ENCODE measurements around the gene CYP4F3. TPM values are rescaled to one million over a fixed set of nuclear protein-coding genes. Genes with fewer than 3 reads are reported as not detected.
A peak's percentile ranks its signal among the peaks of the same experiment; 100 is the strongest.

CYP4F3 gene
- total and polyA plus RNA-seq, 5 donors, result 0.02 to 0.25 (median 0.15) TPM; not detected in 1

GRCh38 chr19:15633082-15633835 lies 7.4 kb upstream of the CYP4F3 start:
- no peaks in the 10 kb centered on the region for H3K27me3 ChIP-seq (ENCODE audit: control insufficient read depth, insufficient read depth)
- intact Hi-C loops (cut with DNase I), result loop anchor here in 1 of 4 donors (10.0 kb wide), 1 partner anchor 182 kb away; the partner anchor contains the start of gene OR10H1
- H3K9me3 ChIP-seq (ENCODE audit: control insufficient read depth, low read length), result no peaks in the 10 kb centered on the region
- no peak overlapping the region for H3K27ac ChIP-seq (ENCODE audit: low read length)
- ATAC-seq, result peak; percentile 23 to 28
- no peaks in the 10 kb centered on the region for H3K4me1 ChIP-seq (ENCODE audit: control insufficient read depth, insufficient read depth, low read length)
- no peak overlapping the region for H3K4me3 ChIP-seq (ENCODE audit: low read length)
- WGBS, result 48% methylated on average over 5 of the region's 5 CpGs
- DNase-seq, result no peak

GRCh38 chr19:15634105-15634504 lies 6.6 kb upstream of the CYP4F3 start:
- WGBS, result 65% methylated on average over 3 of the region's 3 CpGs
- H3K4me1 ChIP-seq (ENCODE audit: control insufficient read depth, insufficient read depth, low read length), result no peaks in the 10 kb centered on the region

DNA sequence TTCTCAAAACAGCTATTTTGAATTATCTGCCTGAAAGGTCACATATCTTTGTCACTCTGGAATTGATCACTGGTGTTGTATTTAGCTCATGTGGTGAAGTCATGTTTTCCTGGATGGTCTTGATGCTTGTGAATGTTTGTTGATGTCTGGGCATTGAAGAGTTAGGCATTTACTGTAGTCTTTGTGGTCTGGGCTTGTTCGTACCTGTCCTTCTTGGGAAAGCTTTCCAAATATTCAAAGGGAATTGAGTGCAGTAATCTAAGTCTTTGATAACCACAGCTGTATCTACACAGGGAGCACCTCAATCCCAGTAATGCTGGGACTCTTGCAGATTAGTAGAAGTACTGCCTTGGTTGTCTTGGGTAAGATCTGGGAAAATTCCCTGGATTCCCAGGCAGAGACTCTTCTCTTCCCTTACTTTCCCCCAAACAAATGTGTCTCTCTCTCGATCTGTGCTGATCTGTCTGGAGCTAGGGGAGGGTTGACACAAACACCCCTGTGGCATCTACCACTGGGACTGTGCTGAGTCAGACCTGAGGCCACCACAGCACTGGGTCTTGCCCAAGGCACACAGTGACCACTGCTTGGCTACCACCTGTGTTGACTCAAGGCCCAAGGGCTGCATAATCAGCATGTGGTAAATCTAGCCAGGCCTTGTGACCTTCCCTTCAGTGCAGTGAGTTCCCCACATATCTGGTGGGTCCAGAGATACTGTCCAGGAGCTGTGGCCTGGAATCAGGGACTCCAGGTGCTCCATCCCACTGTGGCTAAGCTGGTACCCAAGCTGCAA lies 5.5 kb upstream of the CYP4F3 start:
- H3K27me3 ChIP-seq (ENCODE audit: control insufficient read depth, insufficient read depth), result no peaks in the 10 kb centered on the region
- ATAC-seq (no peak), DNase-seq (no peak)
- H3K4me3 ChIP-seq (ENCODE audit: low read length), result no peak overlapping the region
- H3K27ac ChIP-seq (ENCODE audit: low read length), result no peak overlapping the region
- 62% methylated on average over 2 of the region's 2 CpGs for WGBS
- H3K9me3 ChIP-seq (ENCODE audit: control insufficient read depth, low read length), result no peaks in the 10 kb centered on the region
- intact Hi-C loops (cut with DNase I), result loop anchor here in 1 of 4 donors (10.0 kb wide), 1 partner anchor 180 kb away; the partner anchor contains the start of gene OR10H1
- no peaks in the 10 kb centered on the region for H3K4me1 ChIP-seq (ENCODE audit: control insufficient read depth, insufficient read depth, low read length)

More at GRCh38 chr19:15634105-15634504, 6.6 kb upstream of the CYP4F3 start:
- intact Hi-C loops (cut with DNase I), result loop anchor here in 1 of 4 donors (10.0 kb wide), 1 partner anchor 181 kb away; the partner anchor contains the start of gene OR10H1
- Histone ChIP-seq H3K27me3 (ENCODE audit: control insufficient read depth, insufficient read depth) (no peaks in the 10 kb centered on the region), H3K9me3 (ENCODE audit: control insufficient read depth, low read length) (no peaks in the 10 kb centered on the region), H3K27ac (ENCODE audit: low read length) (no peak overlapping the region), H3K4me3 (ENCODE audit: low read length) (no peak overlapping the region)
- no peak for DNase-seq
- ATAC-seq, result no peak

GRCh38 chr19:15636026-15636425 lies 4.7 kb upstream of the CYP4F3 start:
- WGBS, result 83% methylated on average over 2 of the region's 2 CpGs
- Histone ChIP-seq H3K27me3 (ENCODE audit: control insufficient read depth, insufficient read depth) (no peaks in the 10 kb centered on the region), H3K4me1 (ENCODE audit: control insufficient read depth, insufficient read depth, low read length) (no peaks in the 10 kb centered on the region), H3K9me3 (ENCODE audit: control insufficient read depth, low read length) (no peaks in the 10 kb centered on the region), H3K27ac (ENCODE audit: low read length) (no peak overlapping the region), H3K4me3 (ENCODE audit: low read length) (no peak overlapping the region)
- ATAC-seq (no peak), DNase-seq (no peak)
- intact Hi-C loops (cut with DNase I), result loop anchor here in 1 of 4 donors (10.0 kb wide), 1 partner anchor 179 kb away; the partner anchor contains the start of gene OR10H1

GRCh38 chr19:15639596-15639995 lies 1.1 kb upstream of the CYP4F3 start:
- H3K4me1 ChIP-seq (ENCODE audit: control insufficient read depth, insufficient read depth, low read length), result no peaks in the 10 kb centered on the region
- no peaks in the 10 kb centered on the region for H3K9me3 ChIP-seq (ENCODE audit: control insufficient read depth, low read length)
- no peak overlapping the region for H3K4me3 ChIP-seq (ENCODE audit: low read length)
- ATAC-seq (no peak), DNase-seq (no peak)
- intact Hi-C loops (cut with DNase I), result loop anchor here in 1 of 4 donors (10.0 kb wide), 1 partner anchor 175 kb away; the partner anchor contains the start of gene OR10H1
- H3K27ac ChIP-seq (ENCODE audit: low read length), result no peak overlapping the region
- H3K27me3 ChIP-seq (ENCODE audit: control insufficient read depth, insufficient read depth), result no peaks in the 10 kb centered on the region

- ATAC-seq, result peak in 1 of 2 donors; percentile 25
- H3K27me3 ChIP-seq (ENCODE audit: control insufficient read depth, insufficient read depth), result no peaks in the 10 kb centered on the region
- peak in 1 of 3 donors; percentile 28 for DNase-seq
- no peaks in the 10 kb centered on the region for H3K4me1 ChIP-seq (ENCODE audit: control insufficient read depth, insufficient read depth, low read length)
- no peaks in the 10 kb centered on the region for H3K9me3 ChIP-seq (ENCODE audit: control insufficient read depth, low read length)
- H3K4me3 ChIP-seq (ENCODE audit: low read length), result no peak overlapping the region
- 73% methylated on average over 12 of the region's 12 CpGs for WGBS
- intact Hi-C loops (cut with DNase I), result no loop called here
- H3K27ac ChIP-seq (ENCODE audit: low read length), result no peak overlapping the region
These were observed 354 bp downstream of the CYP4F3 start for GRCh38 chr19:15640904-15641597.

GRCh38 chr19:15641901-15642491 lies 1.3 kb downstream of the CYP4F3 start:
- Histone ChIP-seq H3K4me3 (ENCODE audit: low read length) (no peak overlapping the region), H3K9me3 (ENCODE audit: control insufficient read depth, low read length) (no peaks in the 10 kb centered on the region), H3K27ac (ENCODE audit: low read length) (no peak overlapping the region), H3K27me3 (ENCODE audit: control insufficient read depth, insufficient read depth) (no peaks in the 10 kb centered on the region), H3K4me1 (ENCODE audit: control insufficient read depth, insufficient read depth, low read length) (no peaks in the 10 kb centered on the region)
- peak in 1 of 2 donors; percentile 13 for ATAC-seq
- WGBS, result 71% methylated on average over 5 of the region's 5 CpGs
- no peak for DNase-seq
- intact Hi-C loops (cut with DNase I), result no loop called here

DNA sequence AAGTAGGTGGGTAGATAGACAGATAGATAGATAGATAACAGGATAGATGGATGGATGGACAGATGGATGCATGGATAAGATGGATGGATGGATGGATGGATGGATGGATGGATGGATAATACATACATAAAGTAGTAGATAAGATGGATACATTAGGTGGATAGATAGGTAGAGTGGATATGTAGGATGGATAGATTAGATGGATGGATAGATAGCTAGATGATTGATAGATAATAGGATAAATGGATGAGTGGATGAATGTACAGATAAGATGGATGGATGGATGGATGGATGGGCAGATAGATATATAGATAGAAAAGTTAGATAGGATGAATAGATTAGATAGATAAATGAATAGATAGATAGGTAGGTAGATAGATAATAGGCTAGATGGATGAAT lies 2.1 kb downstream of the CYP4F3 start:
- intact Hi-C loops (cut with DNase I), result no loop called here
- Histone ChIP-seq H3K4me1 (ENCODE audit: control insufficient read depth, insufficient read depth, low read length) (no peaks in the 10 kb centered on the region), H3K27me3 (ENCODE audit: control insufficient read depth, insufficient read depth) (no peaks in the 10 kb centered on the region), H3K27ac (ENCODE audit: low read length) (no peak overlapping the region), H3K4me3 (ENCODE audit: low read length) (no peak overlapping the region), H3K9me3 (ENCODE audit: control insufficient read depth, low read length) (no peaks in the 10 kb centered on the region)
- no peak for DNase-seq
- ATAC-seq, result no peak

DNA sequence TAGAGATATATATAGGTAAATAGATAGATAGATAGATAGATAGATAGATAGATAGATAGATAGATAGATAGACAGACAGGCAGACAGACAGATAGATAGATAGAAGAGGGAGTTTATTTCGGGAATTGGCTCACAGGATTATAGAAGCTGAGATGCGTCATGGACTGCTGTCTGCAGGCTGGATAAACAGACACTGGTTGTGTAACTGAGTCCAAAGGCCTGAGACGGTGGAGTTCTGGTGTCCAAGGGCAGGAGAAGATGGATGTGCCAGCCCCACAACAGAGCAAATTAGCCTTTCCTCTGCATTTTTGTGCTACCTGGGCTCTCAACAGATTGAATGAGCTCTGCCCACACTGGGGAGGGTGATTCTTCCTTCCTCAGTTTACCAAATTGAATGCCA lies 2.7 kb downstream of the CYP4F3 start:
- H3K4me1 ChIP-seq (ENCODE audit: control insufficient read depth, insufficient read depth, low read length), result no peaks in the 10 kb centered on the region
- DNase-seq (no peak), ATAC-seq (no peak)
- 81% methylated on average over 3 of the region's 3 CpGs for WGBS
- intact Hi-C loops (cut with DNase I), result no loop called here
- H3K27me3 ChIP-seq (ENCODE audit: control insufficient read depth, insufficient read depth), result no peaks in the 10 kb centered on the region
- H3K27ac ChIP-seq (ENCODE audit: low read length), result no peak overlapping the region
- no peaks in the 10 kb centered on the region for H3K9me3 ChIP-seq (ENCODE audit: control insufficient read depth, low read length)
- H3K4me3 ChIP-seq (ENCODE audit: low read length), result no peak overlapping the region

DNA sequence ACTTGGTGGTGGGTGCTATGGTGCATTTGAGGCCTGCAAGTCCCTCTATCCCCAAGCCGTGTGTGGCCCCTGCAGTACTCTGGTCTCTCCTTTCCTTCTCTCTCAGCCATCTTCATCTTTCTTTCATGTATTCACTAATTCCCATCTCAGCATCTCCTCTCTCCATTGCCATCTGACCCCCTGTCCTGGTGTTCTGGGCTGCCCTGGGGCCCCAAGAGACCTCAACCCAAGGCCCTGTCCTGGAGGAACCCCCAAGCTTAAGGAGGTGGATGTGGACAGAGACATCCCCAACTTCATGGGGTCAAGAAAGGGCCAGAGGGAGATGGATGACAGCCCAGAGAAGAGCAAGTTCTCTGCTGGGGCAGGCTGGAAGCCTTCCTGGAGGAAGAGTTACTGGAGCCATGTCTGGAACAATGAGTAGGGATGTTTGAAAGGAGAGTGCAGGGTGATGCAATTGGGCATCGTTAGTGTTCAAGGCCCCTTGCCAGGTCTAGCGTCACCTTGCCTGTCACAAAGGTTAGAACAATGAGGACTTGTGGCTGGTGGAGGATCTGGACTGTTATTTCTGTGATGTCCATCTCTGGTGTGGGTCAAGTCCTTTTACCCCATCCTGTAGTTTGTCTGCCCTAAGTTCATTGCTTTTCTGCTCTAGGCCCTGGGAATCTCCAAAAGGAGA lies 3.5 kb downstream of the CYP4F3 start:
- H3K9me3 ChIP-seq (ENCODE audit: control insufficient read depth, low read length), result no peaks in the 10 kb centered on the region
- no peaks in the 10 kb centered on the region for H3K27me3 ChIP-seq (ENCODE audit: control insufficient read depth, insufficient read depth)
- no peak for DNase-seq
- no peaks in the 10 kb centered on the region for H3K4me1 ChIP-seq (ENCODE audit: control insufficient read depth, insufficient read depth, low read length)
- no peak for ATAC-seq
- H3K27ac ChIP-seq (ENCODE audit: low read length), result no peak overlapping the region
- no peak overlapping the region for H3K4me3 ChIP-seq (ENCODE audit: low read length)
- intact Hi-C loops (cut with DNase I), result no loop called here
- WGBS, result 70% methylated on average over 3 of the region's 3 CpGs
